Breast epithelium (tissue), 3 donors: ENCODE results near the gene SNAPC5.

Experiments
- CTCF ChIP-seq, 3 donors: fragments of 450-650 bp; IDR thresholded peaks; one replicate each; pipeline ENCODE4 v1.5.1; 2016 to 2017; ENCODE audit warnings: antibody characterized with exemption in 3 of 3, mild to moderate bottlenecking in 3 of 3, moderate library complexity in 3 of 3
- POLR2A ChIP-seq: fragments of 450-650 bp; IDR thresholded peaks from one replicate; pipeline ENCODE4 v1.6.1; 2016; ENCODE audit warnings: antibody characterized with exemption, mild to moderate bottlenecking, moderate library complexity

GRCh38 chr15:66491846-66492245, 5.7 kb downstream of the SNAPC5 start:
- no peak for TF ChIP-seq POLR2A
- no peak for TF ChIP-seq CTCF (IDR thresholded peaks at IDR 0.05)
